ENCODE data around the gene RGS14.

DNA sequence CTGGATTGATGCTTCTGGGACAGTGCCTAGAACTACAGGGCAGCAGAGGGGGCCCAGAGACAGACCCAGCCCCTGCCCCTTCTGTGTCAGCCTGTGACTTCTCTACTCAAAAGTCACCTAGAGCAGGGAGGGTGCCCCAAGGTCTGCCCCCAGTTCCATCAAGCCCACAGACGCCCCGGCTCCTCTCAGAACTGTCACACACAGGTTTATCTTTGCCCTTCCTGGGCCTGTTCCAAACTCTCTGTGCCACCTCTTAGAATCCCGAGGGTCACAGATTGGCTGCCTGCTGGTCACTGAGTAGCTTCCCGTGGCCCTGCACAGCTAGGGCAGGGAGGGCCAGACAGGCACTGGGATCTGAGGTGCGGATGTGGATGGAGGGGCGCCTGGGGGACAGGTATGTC is 1.7 kb downstream of the RGS14 start:
- TF ChIP-seq POLR2AphosphoS5 (IDR thresholded peaks at IDR 0.05) (no peak), POLR2A (IDR thresholded peaks at IDR 0.05; ENCODE audit: low read depth) (no peak), EP300 (IDR thresholded peaks at IDR 0.05) (no peak)
- TF ChIP-seq, protein P1, sequence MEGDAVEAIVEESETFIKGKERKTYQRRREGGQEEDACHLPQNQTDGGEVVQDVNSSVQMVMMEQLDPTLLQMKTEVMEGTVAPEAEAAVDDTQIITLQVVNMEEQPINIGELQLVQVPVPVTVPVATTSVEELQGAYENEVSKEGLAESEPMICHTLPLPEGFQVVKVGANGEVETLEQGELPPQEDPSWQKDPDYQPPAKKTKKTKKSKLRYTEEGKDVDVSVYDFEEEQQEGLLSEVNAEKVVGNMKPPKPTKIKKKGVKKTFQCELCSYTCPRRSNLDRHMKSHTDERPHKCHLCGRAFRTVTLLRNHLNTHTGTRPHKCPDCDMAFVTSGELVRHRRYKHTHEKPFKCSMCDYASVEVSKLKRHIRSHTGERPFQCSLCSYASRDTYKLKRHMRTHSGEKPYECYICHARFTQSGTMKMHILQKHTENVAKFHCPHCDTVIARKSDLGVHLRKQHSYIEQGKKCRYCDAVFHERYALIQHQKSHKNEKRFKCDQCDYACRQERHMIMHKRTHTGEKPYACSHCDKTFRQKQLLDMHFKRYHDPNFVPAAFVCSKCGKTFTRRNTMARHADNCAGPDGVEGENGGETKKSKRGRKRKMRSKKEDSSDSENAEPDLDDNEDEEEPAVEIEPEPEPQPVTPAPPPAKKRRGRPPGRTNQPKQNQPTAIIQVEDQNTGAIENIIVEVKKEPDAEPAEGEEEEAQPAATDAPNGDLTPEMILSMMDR (IDR thresholded peaks at IDR 0.05): no peak
